Prostate gland (tissue), 2 donors: ENCODE data around the gene APBA2.

Experiments used
- CTCF ChIP-seq, 4 experiments: fragments of 200-600 bp in 2 of 4; fragments of 450-650 bp in 2 of 4; sonication (generic) in 2 of 4; IDR thresholded peaks; 1 replicate in 3 of 4; 2 replicates in 1 of 4; pipeline ENCODE4 v1.5.1; 2016 to 2019; ENCODE audit warnings: antibody characterized with exemption in 4 of 4, mild to moderate bottlenecking in 2 of 4, moderate library complexity in 2 of 4
- POLR2A ChIP-seq: fragments of 450-650 bp; IDR thresholded peaks from one replicate; pipeline ENCODE4 v1.6.1; 2016; ENCODE audit warnings: antibody characterized with exemption, mild to moderate bottlenecking

- no peak for TF ChIP-seq POLR2A
- TF ChIP-seq CTCF (IDR thresholded peaks at IDR 0.05) = no peak
These were observed 65.1 kb downstream of the APBA2 start for GRCh38 chr15:28950916-28951315.
